ENCODE measurements around the gene FERMT2.

DNA sequence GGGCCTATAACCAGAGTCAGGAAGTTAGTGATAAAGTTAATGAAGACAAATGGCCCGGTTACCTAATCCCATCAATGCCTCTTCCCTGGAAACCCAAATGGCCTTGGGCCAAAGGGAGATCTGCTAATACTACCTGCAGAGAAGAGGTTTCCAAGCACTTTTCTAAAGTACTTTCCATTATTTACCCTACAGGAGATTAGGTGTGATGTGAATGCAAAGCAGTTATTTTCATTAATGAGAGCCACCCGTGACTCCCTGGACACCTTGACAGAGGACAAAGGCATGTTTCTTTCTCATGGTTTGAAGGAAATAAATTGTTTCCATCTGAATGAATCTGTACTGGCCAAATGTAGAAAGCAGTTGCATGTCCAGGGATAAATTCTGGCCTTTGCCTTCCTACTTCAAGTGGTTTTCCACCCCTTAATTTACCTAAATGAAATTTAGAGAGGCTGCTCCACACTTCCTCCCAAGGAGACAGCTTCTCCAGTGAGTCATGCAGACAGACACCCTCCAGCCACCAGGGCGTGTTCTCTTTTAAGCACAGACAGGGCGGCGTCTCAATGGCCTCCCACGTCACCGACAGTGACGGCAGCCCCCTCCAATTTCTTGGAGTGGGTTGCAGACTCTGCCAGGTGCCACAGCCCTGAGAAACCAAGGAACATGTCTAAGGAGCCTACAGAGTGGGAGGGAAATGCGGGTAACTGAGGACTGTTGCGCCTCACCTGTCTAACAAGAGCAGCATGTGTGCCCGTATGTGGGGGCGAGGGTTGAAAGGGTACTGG, 115.5 kb downstream of the FERMT2 start:
- TF ChIP-seq EZH2 (IDR thresholded peaks at IDR 0.05; ENCODE audit: insufficient read depth, low read length) = no peak
- TF ChIP-seq, protein P1, sequence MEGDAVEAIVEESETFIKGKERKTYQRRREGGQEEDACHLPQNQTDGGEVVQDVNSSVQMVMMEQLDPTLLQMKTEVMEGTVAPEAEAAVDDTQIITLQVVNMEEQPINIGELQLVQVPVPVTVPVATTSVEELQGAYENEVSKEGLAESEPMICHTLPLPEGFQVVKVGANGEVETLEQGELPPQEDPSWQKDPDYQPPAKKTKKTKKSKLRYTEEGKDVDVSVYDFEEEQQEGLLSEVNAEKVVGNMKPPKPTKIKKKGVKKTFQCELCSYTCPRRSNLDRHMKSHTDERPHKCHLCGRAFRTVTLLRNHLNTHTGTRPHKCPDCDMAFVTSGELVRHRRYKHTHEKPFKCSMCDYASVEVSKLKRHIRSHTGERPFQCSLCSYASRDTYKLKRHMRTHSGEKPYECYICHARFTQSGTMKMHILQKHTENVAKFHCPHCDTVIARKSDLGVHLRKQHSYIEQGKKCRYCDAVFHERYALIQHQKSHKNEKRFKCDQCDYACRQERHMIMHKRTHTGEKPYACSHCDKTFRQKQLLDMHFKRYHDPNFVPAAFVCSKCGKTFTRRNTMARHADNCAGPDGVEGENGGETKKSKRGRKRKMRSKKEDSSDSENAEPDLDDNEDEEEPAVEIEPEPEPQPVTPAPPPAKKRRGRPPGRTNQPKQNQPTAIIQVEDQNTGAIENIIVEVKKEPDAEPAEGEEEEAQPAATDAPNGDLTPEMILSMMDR (IDR thresholded peaks at IDR 0.05; ENCODE audit: insufficient read depth, low read depth, low read length) = no peak
